GM21526 (cell line): ENCODE data around the gene SYNPR.
"Not testable (repeated sequence)": the region's sequence is repeated elsewhere in the genome, so short reads cannot be mapped to it uniquely, and the experiment has no call there.

Experiments
- ATAC-seq: cut with Tn5 transposase; IDR thresholded peaks from one replicate; pipeline ENCODE4 v1.9.1; 2021; ENCODE audit warnings: moderate library complexity; ENCODE audit not compliant: unreplicated experiment, low FRiP score

Gene SYNPR

GRCh38 chr3:63607716-63608115 lies 329.6 kb downstream of the SYNPR start:
- no peak for ATAC-seq

GRCh38 chr3:63609408-63609807 lies 331.3 kb downstream of the SYNPR start:
- no peak for ATAC-seq

GRCh38 chr3:63609834-63610233 lies 331.7 kb downstream of the SYNPR start:
- no peak for ATAC-seq

GRCh38 chr3:63611382-63611781 lies 333.3 kb downstream of the SYNPR start:
- no peak for ATAC-seq

GRCh38 chr3:63613561-63613960 lies 335.5 kb downstream of the SYNPR start:
- no peak for ATAC-seq

GRCh38 chr3:63617391-63617790 lies 339.3 kb downstream of the SYNPR start:
- ATAC-seq = no peak

- ATAC-seq = no peak
Observed at GRCh38 chr3:63624941-63625560, 346.9 kb downstream of the SYNPR start.

GRCh38 chr3:63631670-63632069 lies 353.6 kb downstream of the SYNPR start:
- no peak for ATAC-seq

GRCh38 chr3:63635186-63635585 lies 357.1 kb downstream of the SYNPR start:
- no peak for ATAC-seq

- no peak for ATAC-seq
Observed at GRCh38 chr3:63639806-63640205, 361.7 kb downstream of the SYNPR start.

- ATAC-seq = no peak
Observed at GRCh38 chr3:63642488-63642887, 364.4 kb downstream of the SYNPR start.

GRCh38 chr3:63644212-63644797 lies 366.2 kb downstream of the SYNPR start:
- ATAC-seq = no peak

GRCh38 chr3:63644928-63645781 lies 367.0 kb downstream of the SYNPR start:
- not testable (repeated sequence) for ATAC-seq

GRCh38 chr3:63652066-63652725 lies 374.1 kb downstream of the SYNPR start, which contains the start of gene SNTN:
Gene SNTN, plus strand, starts transcription at chr3:63652675. Its CDS starts 13 bp downstream, at chr3:63652688.
- ATAC-seq = no peak

- ATAC-seq = no peak
Observed at GRCh38 chr3:63654211-63654610, 376.1 kb downstream of the SYNPR start.

GRCh38 chr3:63654931-63655330 lies 376.8 kb downstream of the SYNPR start:
- ATAC-seq = no peak

GRCh38 chr3:63655519-63655918 lies 377.4 kb downstream of the SYNPR start:
- ATAC-seq = no peak

- no peak for ATAC-seq
Observed at GRCh38 chr3:63656786-63657185, 378.7 kb downstream of the SYNPR start.

GRCh38 chr3:63661242-63661641 lies 383.1 kb downstream of the SYNPR start:
- no peak for ATAC-seq

- ATAC-seq = no peak
Observed at GRCh38 chr3:63662011-63662410, 383.9 kb downstream of the SYNPR start.

GRCh38 chr3:63662500-63662899 lies 384.4 kb downstream of the SYNPR start:
- no peak for ATAC-seq
